BE2C (cell line): Measurements from ENCODE around the gene TSR3.

Experiments
- DNase-seq: peaks from one replicate; pipeline ENCODE4 v3.0.0-alpha.2; 2020
- H3K27me3 ChIP-seq: fragments of 250-450 bp; sonication (Bioruptor Pico); 2 replicates; pipeline ENCODE4 v1.5.1; 2020; ENCODE audit warnings: mild to moderate bottlenecking
- H3K36me3 ChIP-seq: fragments of 250-450 bp; sonication (Bioruptor Pico); 2 replicates; pipeline ENCODE4 v1.5.1; 2020; ENCODE audit warnings: mild to moderate bottlenecking
- H3K4me1 ChIP-seq: fragments of 250-450 bp; sonication (Bioruptor Pico); 2 replicates; pipeline ENCODE4 v1.5.1; 2020
- H3K4me3 ChIP-seq: 2 replicates; pipeline ENCODE4 v1.5.1; 2011; ENCODE audit warnings: low read depth, low read length
- H3K9me3 ChIP-seq: fragments of 250-450 bp; sonication (Bioruptor Pico); 2 replicates; pipeline ENCODE4 v1.5.1; 2020
- TF ChIP-seq, protein P1 (sequence below): IDR thresholded peaks from 2 replicates; pipeline ENCODE4 v1.5.1; 2012; ENCODE audit warnings: mild to moderate bottlenecking, low read depth, low read length

Gene TSR3

DNA sequence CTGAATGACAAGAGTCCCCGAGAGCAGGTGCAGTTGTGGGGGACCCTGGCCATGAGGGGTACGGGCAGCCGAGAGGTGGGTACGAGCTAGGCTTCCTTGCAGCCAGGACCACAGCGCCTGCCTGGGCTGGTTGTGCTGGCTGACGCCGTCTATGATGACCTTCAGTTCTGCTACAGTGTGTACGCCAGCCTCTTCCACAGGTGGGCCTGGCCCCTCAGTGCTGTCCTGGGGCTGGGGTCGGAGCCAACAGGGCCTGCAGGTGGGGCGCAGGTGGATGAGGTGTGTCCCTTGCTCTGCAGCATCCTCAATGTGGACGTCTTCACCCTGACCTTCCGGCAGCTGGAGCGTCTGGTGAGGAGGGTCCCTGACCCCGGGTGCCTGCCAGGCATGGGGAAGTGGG lies 7.2 kb downstream of the TSR3 start:
- peaks cover 8% of the 10 kb centered on the region for H3K4me1 ChIP-seq
- no peak for DNase-seq
- TF ChIP-seq, protein P1, sequence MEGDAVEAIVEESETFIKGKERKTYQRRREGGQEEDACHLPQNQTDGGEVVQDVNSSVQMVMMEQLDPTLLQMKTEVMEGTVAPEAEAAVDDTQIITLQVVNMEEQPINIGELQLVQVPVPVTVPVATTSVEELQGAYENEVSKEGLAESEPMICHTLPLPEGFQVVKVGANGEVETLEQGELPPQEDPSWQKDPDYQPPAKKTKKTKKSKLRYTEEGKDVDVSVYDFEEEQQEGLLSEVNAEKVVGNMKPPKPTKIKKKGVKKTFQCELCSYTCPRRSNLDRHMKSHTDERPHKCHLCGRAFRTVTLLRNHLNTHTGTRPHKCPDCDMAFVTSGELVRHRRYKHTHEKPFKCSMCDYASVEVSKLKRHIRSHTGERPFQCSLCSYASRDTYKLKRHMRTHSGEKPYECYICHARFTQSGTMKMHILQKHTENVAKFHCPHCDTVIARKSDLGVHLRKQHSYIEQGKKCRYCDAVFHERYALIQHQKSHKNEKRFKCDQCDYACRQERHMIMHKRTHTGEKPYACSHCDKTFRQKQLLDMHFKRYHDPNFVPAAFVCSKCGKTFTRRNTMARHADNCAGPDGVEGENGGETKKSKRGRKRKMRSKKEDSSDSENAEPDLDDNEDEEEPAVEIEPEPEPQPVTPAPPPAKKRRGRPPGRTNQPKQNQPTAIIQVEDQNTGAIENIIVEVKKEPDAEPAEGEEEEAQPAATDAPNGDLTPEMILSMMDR, result no peak
- H3K4me3 ChIP-seq, result no peak overlapping the region
- H3K9me3 ChIP-seq, result no peaks in the 10 kb centered on the region
- peaks cover 7% of the 10 kb centered on the region for H3K36me3 ChIP-seq
- H3K27me3 ChIP-seq, result peaks cover 34% of the 10 kb centered on the region

DNA sequence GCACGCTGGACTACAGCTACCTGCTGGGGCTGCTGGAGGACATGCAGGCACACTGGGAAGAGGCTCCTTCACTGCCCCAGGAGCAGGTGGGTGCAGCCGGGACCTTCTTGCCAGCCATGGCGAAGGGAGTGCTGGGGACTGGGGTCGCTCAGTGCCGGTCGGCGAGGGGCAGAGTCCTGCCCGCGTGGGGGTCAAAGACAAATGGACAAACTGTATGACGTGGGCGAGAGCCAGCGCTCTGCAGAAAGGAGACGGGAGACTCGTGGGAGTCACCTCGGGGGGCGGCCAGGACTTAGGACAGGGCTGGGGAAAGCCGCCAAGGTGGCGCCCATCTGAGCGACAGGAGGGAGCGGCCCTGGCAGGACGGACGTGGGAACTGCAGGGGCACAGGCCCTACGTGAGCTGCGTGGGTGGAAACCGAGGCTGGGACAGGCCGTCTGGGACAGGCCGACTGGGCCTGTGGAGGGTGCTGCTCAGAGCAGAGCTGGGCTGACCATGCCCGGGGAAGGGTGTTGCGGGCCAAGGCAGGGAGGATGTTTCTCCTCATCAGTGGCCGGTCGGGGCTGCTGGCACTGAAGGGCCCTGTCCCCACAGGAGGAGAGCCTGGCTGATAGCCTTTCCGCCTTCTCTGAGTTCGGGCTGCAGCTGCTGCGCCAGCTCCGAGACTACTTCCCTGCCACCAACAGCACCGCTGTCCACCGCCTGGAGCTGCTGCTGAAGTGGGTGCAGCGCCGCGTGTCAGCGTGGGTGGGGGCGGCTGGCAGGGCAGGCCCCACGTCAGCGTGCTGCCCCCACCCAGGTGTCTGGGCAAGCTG lies 8.0 kb downstream of the TSR3 start:
- Histone ChIP-seq H3K27me3 (peaks cover 40% of the 10 kb centered on the region), H3K4me3 (0 out of 2 replicates have a peak overlapping the region, but pooled peaks have one; percentile 15), H3K36me3 (peaks cover 3% of the 10 kb centered on the region; the same call in 1 of the 2 replicates), H3K4me1 (peaks cover 8% of the 10 kb centered on the region), H3K9me3 (no peaks in the 10 kb centered on the region)
- TF ChIP-seq, protein P1, result no peak
- DNase-seq, result no peak

DNA sequence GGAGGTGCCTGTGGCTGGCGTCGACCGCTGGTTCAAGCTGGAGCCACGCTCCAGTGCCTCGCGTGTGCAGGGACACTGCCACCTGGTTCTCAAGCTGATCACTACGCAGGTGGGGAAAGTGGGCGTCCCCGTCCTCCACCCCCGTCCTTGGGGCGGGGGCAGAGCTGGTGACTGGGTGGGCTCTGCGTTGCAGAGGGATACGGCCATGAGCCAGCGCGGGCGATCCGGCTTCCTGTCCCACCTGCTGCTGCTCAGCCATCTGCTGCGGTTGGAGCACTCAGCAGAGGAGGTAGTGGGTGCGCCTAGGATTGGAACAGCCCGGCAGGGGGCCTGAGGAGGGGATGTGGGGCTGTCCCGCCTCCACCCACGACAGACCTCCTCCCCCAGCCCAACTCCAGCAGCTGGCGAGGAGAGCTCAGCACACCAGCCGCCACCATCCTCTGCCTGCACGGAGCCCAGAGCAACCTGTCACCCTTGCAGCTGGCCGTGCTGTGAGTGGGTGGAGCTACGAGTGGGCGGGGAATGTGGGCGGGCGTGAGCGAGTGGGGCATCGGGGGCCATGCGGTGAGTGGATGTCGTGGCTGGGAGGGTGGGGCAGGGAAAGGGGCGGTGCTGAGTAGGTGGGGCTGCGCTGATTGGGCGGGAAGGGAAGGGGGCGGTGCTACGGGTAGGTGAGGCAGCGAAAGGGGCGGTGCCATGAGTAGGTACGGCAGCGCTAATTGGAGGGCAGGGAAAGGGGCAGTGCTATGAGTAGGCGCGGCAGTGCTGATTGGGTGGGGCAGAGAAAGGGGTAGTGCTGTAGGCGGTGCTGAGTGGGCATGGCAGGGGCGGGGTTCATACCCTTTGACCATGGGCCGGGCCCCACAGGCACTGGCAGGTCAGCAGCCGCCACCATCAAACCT lies 8.9 kb downstream of the TSR3 start:
- peaks cover 8% of the 10 kb centered on the region for H3K4me1 ChIP-seq
- H3K9me3 ChIP-seq, result no peaks in the 10 kb centered on the region
- peaks cover 45% of the 10 kb centered on the region for H3K27me3 ChIP-seq
- peak overlapping the region; percentile 32 for H3K4me3 ChIP-seq
- TF ChIP-seq, protein P1, result no peak
- H3K36me3 ChIP-seq, result no peaks in the 10 kb centered on the region
- peak; percentile 99 for DNase-seq

DNA sequence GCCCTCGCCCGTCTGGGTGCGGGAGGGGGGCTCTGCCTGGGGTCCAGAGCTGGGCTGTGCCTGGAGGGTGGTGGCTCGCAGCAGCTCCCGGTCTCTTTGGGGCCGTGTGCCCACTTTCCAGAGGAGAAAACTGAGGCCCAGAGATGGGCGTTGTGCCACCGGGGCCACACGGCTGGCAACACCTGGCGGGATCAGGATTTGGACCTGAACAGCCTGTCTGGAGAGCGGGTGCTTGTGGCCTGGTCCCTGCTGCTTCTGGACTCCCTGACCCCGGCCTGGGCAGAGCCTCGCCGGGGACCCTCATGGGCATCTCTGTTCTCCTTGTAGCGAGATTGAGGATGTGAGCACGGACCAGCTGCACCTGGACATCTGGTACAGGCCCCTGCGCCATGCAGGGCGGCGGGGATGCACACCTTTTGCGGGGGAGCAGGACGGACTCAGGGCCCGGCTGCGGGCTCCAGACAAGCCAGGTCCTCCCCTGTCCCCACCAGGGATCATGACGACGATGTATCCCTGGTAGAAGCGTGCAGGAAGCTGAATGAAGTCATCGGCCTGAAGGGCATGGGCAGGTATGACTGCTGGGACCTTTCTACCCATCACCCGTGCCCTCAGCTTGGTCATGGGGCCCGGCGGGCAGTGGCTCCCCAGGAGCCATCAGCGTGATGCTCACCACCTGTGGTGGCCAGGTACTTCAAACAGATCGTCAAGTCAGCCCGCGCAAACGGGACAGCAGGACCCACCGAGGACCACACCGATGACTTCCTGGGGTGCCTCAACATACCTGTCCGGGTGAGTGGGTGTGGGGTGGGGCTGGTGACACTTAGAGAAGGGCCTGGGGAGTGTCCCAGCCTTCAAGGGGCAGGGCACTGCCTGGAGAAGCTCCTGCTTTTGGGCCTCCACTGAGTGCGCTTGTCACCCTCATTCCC lies 9.9 kb downstream of the TSR3 start:
- no peaks in the 10 kb centered on the region for H3K9me3 ChIP-seq
- H3K4me3 ChIP-seq, result no peak overlapping the region
- TF ChIP-seq, protein P1, result no peak
- H3K36me3 ChIP-seq, result no peaks in the 10 kb centered on the region
- DNase-seq, result no peak
- H3K27me3 ChIP-seq, result peaks cover 52% of the 10 kb centered on the region
- H3K4me1 ChIP-seq, result peaks cover 8% of the 10 kb centered on the region

DNA sequence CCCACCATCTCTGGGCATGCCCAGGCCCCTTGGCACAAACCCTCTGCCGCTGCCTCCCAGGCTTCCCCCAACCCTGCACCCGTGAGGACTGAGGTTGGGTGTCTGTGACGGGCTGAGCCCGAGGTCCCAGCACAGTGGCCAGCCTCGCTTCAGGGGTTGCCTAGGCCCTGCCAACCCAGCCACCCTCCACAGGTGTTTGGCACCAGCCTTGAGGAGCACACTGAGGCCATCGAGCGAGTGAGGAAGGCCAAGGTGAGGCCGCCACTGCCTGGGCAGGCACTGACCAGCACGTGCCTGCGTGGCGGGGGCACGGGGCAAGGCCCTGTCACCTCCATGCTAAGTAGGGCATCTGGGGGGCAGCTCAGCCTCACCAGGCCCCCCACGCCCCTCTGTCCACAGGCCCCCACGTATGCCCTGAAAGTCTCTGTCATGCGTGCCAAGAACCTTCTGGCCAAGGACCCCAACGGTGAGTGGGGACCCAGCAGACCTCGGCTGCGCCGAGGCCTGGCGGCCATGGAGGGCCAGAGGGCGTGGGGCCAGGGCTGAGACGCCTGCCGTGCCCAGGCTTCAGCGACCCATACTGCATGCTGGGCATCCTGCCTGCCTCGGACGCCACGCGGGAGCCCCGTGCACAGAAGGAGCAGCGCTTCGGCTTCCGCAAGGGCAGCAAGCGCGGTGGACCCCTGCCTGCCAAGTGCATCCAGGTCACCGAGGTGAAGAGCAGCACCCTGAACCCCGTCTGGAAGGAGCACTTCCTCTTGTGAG lies 10.8 kb downstream of the TSR3 start:
- no peaks in the 10 kb centered on the region for H3K9me3 ChIP-seq
- H3K36me3 ChIP-seq, result no peaks in the 10 kb centered on the region
- DNase-seq, result no peak
- H3K27me3 ChIP-seq, result peaks cover 55% of the 10 kb centered on the region
- TF ChIP-seq, protein P1, result no peak
- no peak overlapping the region for H3K4me3 ChIP-seq
- peaks cover 8% of the 10 kb centered on the region for H3K4me1 ChIP-seq
